MM.1S (cell line): ENCODE measurements around the gene NCOA3.

Experiments
- EZH2phosphoT487 ChIP-seq: fragments of 300-600 bp; sonication (generic); IDR thresholded peaks from 2 replicates; pipeline ENCODE4 v1.6.1; 2018; ENCODE audit warnings: antibody characterized with exemption, low read length
- TF ChIP-seq, protein P1 (sequence below): fragments of 300-600 bp; sonication (generic); IDR thresholded peaks from 2 replicates; pipeline ENCODE4 v1.5.1; 2016; ENCODE audit warnings: antibody characterized with exemption, low read length, mixed read lengths

DNA sequence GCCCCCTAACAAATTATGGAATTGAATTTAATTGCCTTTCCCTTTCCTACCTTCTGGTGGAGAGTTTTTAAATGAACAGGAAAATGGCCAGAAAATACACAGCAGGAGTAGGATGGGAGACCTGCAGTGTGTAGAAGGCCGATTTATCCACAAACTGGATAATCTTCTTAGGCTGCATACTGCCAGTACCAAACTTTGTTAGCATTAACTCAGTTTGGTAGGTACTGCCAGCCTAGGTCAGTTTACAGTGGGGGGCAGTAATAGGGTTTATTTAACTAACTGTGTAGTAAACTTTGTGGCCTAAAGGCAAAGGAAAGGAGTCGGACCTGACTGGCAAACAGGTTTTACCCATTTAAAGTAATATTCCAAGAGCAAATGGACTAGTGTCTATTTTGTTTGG, 4.6 kb downstream of the NCOA3 start:
- TF ChIP-seq, protein P1, sequence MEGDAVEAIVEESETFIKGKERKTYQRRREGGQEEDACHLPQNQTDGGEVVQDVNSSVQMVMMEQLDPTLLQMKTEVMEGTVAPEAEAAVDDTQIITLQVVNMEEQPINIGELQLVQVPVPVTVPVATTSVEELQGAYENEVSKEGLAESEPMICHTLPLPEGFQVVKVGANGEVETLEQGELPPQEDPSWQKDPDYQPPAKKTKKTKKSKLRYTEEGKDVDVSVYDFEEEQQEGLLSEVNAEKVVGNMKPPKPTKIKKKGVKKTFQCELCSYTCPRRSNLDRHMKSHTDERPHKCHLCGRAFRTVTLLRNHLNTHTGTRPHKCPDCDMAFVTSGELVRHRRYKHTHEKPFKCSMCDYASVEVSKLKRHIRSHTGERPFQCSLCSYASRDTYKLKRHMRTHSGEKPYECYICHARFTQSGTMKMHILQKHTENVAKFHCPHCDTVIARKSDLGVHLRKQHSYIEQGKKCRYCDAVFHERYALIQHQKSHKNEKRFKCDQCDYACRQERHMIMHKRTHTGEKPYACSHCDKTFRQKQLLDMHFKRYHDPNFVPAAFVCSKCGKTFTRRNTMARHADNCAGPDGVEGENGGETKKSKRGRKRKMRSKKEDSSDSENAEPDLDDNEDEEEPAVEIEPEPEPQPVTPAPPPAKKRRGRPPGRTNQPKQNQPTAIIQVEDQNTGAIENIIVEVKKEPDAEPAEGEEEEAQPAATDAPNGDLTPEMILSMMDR, result no peak
- TF ChIP-seq EZH2phosphoT487, result no peak
